ENCODE results near the gene AKR1B1.

DNA sequence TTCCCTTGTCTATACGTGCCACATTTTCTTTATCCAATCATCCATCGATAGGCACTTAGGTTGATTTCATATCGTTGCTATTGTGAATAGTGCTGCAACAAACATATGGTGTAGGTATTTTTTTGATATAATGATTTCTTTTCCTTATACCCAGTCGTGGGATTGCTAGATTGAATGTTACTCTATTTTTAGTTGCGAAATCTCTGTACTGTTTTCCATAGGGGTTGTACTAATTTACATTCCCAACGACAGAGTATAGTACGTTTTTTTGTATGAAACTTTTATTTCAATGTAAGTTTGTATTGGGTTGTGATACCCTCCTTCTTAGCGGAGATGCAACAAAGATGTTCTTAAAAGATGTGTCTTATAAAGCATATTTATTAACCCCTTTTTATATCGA lies 30.0 kb downstream of the AKR1B1 start:
- no peak for TF ChIP-seq CTCF (IDR thresholded peaks at IDR 0.05)
- TF ChIP-seq POLR2A (IDR thresholded peaks at IDR 0.05): no peak
- TF ChIP-seq EP300 (IDR thresholded peaks at IDR 0.05): no peak
